COLO829 (cell line): ENCODE results near the gene AMIGO1.
A peak's percentile ranks its signal among the peaks of the same experiment; 100 is the strongest.

Experiments used
- DNase-seq: peaks from one replicate; pipeline ENCODE4 v3.0.0; 2012; ENCODE audit warnings: low spot score

AMIGO1 gene

DNA sequence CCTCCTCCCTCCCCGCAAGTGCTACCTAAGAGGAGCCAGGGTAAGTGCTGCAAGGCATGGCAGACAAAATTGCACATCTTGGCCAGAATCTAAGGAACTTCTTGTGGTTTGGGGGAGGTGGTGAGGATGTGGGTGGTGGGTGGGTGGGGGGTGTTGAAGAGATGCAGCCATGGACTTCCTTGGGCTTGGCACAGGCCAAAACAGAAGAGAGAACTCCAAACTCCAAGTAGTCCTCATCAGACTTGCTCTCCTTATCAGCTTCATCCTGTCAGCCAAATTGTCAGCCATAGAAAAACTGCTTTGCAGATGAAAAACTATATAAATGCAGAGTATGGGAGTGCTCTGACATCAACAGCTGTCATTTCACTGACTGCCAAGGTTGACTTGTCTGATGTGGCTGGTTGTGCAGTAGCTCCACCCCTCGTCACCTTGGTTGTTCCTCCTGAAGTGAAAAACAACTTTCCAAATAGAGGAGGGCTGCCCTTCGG, 7.1 kb downstream of the AMIGO1 start:
- no peak for DNase-seq

DNA sequence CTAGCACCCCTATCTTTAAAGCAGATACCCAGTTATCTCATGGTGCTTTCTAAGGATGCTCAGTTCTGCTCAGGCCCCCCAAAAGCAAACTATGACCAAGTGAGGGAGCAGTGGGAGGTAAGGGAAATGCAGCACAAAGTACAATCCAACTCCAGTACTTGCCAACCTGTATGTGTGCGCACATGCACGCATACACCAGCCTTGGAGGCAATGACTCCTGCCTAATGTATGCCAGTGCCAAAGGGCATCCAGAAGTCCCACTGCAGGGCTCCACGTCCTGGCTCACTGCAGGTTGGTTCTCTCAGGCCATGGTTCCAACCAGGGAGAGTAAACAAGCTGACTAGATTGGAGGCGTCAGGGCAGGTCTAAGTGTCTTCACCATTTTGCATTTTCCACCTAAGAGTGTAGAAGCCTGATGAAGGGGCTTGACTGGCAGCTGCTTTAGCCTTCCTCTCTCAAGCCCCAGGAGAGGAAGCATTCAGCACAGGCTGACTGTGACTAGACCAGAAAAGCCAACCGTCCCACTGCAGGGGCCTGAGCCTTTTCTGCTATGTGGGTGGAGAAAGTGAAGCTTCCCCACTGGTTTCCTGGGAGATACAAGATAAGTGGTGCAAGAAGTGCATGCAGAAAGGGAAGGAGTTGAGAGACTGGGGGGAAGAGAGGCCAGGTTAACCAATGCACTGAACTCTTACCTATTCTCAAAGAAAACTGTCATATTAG, 7.7 kb downstream of the AMIGO1 start:
- DNase-seq = no peak

DNA sequence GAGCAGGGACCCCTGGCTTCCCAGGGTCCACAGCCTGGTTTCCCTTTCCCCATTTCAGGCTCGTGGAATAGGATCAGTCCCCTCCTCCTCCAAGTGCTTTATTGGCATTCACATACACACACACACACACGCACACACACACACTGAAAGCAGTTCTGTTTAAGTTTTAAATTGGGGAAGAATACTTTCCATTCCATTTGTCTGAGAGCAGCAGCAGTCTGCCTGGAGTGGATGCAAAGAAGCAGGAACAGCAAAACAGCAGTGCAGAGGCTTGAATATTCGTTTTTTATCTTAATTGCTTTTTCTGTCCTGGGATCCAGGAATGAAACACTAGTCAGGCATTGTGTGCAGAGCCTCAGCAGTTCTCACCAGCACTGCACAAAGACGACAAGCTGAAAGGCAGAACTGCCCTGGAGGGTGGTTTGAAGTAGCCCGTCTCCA, 8.6 kb downstream of the AMIGO1 start:
- DNase-seq = no peak

DNA sequence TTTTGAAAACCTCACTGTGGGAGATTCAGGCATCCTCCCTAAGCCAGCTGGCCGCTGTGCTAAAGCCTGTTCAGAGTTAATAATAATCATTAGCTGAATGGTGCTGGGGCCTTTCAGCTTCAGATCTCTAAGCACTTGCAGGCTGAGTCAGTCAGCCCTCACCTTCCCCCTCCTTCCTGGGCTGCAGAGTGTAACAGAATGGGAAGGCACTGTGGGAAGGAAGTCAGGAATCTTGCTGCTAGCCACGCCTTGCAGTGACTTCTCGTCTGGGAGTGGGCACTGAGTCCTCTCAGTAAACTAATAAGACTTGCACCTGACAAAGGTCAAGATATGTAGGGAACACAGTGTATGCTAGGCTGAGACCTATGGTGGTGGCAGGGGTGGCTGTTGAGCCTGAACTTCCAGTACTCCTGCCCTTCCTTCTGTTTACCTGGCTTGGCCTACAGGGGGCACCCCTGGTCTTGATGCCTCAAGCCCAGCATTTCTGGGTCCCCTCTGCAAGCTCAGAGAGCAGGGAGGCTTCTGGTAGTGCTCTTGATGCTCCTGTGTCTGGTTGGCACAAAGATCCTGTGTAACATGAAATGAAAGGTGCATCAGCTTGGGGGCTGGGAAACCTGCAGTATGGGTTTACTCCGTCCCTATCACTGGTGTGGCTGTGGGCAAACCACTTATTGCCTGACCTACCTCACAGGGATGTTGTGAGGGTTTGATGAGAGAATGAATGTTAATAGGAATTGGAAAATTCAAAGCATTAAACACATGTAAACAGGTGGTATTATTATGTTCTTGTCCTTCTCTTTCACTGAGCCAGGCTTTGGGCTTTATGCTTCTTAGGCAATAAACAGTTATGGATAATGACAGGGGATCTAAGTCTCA, 9.6 kb downstream of the AMIGO1 start:
- DNase-seq = no peak

DNA sequence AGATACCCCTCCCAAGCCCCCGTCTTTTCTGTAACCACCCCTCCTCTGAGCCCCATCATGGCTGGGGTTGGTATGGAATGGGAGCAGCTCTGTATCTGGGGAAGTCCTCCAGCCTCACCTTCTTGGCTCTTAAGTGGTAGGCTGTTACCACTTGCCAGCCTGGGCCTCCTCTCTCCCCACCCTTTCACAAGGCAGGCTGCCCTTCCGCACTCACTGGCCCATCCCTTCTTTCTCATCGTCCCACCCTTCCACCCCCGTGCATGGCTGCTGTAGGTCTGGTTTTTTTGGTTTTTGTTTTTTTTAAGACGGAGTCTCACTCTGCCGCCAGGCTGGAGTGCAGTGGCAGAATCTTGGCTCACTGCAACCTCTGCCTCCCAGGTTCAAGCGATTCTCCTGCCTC, 10.4 kb downstream of the AMIGO1 start:
- DNase-seq = no peak

DNA sequence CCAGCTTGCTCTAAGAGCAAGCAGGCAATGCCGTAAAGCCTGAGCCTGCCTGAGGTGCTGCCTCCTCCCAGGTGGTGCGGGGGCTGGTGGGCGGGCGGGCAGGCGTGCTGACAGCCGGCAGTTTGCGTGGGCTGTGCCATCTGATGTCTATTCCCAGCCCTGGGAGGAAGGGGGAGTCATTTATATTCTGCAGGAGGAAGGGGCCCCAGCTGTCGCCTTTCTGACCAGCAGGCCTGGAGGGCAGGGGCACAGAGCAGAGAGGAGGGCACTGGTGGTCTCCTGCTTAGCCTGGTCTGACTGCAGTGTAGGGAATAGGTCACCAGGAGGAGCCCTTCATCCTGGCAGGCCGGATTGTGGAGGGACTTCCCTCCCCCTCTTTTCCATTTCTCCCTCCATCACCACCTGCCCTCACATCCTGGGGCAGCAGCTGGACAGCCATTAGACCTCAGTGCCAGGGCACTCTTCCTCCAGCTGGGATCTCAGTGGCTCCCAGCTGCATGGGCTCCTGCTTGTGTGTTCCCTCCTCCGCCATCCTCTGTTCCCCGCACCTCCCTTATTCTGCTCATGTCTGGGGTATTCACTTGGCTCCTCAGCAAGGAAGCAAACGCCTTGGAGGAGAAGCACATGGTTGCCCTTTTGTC, 11.2 kb downstream of the AMIGO1 start:
- DNase-seq = no peak

DNA sequence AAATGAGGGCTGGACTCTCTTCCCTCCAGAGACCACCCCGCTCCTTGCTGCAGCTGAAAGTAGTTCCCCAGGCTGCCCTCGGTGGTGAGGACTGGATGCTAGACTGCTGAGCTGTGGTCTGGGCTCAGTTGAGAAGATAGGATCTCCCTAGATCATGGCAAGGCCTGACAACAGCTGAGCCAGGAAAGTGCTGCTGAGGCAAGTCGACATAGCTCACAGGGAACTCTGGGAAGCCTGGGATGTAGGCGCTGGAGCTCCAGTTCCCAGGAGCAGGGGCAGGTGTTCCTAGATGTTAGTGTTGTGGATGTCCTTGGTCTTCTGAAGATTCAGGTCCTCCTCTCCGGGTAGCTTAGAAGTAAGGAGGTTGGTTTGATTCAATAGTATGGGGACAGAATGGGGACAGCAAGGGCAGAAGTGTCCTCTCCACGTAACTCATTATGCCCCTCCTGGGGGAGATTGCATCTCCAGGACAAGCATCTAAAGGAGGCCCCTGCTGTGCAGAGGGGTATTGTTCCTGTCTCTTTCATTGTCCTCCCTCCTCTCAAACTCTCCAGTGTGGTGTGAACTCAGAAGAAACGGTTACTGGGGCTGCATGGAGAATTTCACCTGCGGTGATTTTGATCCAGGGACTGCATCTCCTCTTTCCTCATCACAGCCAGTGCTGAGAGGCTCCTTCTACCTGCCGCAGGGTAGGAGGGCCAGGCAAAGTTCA, 11.9 kb downstream of the AMIGO1 start:
- no peak for DNase-seq

DNA sequence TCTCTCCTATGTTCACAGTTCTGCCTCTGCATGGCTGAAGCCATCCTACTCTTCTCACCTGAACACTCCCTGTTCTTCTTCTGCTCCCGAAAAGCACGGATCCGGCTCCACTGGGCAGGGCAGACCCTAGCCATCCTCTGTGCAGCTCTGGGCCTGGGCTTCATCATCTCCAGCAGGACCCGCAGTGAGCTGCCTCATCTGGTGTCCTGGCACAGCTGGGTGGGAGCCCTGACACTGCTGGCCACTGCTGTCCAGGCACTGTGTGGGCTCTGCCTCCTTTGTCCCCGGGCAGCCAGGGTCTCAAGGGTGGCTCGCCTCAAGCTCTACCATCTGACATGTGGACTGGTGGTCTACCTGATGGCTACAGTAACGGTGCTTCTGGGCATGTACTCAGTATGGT, 13.8 kb downstream of the AMIGO1 start:
- DNase-seq = no peak

DNA sequence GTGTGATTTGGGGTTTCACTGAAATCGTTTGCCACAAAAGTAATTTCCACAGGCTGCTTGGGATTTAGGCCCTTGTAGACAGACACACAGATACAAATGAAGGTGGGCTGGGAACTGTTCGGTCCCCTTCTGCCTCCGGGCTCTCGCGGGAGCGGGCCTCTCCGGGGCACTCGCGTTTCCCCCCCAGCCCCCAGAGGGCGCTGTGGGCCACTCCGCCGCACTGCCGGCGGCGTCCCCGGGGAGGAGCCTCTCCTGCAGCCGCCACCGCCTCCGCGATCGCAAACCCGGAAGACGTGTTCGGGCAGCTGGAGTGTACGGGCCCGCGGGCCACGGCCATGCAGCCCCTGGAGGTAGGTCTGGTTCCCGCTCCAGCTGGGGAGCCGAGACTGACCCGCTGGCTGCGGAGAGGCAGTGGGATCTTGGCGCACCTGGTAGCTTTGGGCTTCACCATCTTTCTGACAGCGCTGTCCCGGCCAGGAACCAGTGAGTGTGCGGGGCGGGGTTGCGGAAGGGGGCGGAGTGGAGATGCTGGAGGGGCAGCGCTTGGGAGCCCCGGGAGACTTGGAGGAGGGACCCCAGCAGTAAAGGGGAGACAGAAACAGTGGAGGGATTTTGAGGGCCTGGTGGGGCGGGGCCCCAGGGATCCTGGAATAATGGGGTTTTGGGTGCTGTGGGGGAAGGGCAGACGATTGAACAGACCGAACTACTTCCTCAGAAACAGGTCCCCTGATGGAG, 15.6 kb downstream of the AMIGO1 start, which contains the start of gene CYB561D1:
Gene CYB561D1 (plus strand): TSS at position 290 of the 735 bp plus-strand sequence. CDS start 46 bp downstream, at position 336.
- DNase-seq = peak; percentile 44

DNA sequence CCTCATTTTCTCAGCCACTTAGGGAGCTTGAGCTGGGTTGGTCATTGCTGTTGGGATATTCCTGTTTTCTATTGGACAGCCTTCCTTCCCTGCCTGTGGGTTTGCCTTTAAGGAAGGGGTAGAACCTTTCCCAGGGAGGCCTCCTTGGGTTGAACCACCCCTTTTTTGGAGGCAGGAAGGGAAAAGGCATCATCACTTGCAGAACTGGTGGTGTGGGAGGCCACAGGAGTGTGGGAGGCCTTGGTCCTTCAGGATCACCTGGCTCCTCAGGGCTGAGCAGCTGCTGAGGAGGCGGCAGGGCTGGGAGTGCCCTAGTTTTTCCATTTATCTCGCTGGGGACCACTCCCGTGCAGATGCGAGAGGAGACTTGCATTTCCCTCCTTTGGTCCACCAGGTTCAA, 16.3 kb downstream of the AMIGO1 start:
- DNase-seq = no peak

DNA sequence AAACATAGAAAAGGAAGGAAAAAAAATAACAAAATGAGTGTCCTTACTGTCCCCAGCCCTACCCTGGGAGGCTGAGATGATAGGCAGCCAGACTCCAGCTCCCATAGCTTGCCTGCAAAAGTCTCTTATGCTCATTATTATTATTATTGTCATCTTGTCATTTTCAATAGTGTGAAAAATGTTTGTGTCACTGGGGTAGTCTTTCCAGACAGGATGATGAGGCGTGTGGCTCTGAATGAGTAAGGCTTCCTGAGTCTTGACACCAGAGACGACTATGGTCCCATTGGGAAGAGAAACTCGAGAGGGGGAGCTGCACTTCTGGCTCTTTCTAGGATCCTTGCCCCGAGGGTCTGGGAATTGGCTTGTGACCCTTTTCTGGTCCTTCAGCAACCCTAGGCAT, 16.7 kb downstream of the AMIGO1 start:
- DNase-seq = no peak

DNA sequence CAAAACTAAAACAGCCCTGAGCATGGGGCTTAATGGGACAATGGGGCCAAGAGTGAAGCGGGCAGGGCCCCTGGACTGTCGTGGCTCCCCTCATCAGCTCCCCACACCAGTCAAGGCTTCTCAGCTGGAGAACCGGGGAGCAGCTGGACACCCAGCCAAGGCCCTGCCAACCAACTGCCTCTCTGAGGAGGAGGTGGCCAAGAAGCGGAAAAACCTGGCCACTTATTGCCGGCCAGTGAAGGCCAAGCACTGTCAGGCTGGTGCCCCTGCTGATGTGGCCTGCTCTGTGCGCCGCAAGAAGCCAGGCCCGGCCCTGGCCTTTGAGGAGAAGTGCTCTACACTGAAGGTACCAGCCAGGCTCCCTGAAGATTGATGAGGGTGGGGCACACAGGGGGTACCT, 18.2 kb downstream of the AMIGO1 start:
- DNase-seq = no peak

DNA sequence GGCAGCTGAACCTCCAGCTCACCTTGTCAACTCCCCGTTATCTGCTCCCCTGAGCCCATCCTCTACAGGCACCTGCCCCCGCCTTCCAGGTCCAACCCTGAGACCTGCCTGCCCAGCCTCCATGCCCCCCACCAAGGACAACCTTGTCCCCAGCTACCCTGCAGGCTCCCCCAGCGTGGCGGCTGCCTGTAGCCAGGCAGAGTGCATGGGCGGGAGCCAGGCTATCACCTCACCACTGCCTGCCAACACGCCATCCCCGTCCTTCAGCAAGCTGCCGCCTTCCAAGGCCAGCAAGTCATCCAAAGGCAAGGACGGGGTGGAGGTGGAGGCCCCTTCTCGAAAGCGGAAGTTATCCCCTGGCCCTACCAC, 18.6 kb downstream of the AMIGO1 start:
- no peak for DNase-seq

DNA sequence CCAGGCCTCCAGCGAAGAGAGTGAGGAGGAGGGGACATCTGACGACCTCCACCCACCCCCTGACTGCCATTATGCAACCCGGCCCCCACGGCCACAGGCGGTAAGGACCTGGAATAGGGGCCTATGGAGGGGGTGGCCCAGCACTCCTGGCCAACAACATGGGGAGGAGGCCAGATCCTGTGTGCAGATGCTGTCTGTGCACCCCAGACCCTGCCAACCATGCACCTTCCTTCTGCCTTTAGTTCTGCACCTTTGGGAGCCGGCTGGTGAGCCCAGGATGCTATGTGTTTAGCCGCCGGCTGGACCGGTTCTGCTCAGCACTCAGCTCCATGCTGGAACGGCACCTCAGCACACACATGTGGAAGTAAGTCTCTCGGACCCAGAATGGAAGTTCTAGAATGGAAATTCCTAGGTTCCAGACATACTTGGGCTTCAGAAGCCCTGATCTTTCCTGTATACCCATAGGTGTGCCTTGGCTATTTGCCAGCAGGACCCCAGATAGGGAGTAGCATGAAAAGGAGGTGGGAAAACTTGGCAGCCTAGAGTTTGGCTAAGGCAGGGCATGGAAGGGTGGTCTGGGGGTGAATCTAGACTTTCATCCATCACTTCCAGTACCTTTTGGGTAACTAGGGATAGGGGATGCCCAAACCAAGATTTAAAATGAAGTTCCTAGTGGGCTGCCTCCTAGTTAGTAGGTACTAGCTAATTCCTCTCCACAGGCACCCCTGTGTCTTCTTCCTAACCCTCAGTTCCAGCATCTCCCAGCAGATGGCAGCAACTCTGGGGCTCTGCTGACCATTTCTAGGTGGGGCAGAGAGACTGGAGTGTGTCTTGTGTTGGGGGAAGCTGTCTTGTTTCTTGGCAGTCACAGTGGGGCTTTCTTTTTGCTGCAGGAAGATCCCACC, 19.2 kb downstream of the AMIGO1 start:
- peak; percentile 57 for DNase-seq

DNA sequence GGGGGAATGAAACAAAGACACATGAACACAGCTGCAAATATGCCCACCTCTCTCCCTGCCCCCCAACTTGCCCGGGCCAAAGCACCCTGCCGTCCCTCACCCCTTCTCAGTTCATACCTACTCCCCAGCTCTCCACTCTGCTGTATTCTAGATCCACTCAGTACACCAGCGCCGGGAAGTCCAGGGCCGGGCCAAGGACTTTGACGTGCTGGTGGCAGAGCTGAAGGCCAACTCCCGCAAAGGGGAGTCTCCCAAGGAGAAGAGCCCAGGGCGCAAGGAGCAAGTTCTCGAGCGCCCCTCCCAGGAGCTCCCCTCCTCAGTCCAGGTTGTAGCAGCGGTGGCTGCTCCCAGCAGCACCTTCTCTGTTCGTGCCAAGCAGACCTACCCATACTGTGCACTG, 20.8 kb downstream of the AMIGO1 start:
- no peak for DNase-seq

DNA sequence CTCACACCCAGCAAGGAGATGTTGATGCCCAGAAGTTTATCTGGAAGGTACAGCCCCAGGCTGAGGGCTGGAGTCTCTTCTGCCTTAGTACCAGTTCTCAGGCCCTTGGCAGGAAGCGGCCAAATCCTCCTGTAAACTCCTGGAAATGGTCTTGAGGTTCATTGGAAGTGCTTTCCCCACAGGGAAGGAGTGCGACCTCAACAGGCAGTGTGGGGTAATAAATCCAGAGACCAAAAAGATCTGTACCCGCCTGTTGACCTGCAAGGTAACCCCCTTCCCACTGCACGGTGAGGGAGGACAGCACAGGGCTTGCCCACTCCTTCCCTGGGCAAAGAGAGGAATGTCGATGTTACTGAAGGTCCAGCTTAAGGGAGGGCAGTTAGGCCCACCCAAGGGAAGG, 21.3 kb downstream of the AMIGO1 start:
- no peak for DNase-seq

DNA sequence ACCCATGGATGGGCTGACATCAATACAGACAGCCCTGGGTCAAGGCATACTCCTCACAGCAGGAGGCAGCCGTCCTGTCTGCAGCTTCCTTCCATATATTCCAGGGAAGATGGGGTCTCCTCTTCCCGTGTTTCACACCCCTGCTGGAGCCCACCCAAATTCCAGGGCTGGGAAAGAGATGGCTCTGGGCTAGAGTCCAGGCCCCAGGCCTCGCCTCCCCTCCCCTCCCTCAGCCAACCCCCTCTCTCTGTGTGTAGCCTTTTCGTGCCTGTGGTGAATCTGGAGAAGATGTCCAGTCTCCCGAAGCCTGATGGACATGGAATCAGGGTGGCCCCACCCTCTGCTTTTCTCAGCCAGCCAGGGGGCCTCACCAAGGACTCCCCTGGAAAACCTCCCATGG, 22.3 kb downstream of the AMIGO1 start:
- no peak for DNase-seq

DNA sequence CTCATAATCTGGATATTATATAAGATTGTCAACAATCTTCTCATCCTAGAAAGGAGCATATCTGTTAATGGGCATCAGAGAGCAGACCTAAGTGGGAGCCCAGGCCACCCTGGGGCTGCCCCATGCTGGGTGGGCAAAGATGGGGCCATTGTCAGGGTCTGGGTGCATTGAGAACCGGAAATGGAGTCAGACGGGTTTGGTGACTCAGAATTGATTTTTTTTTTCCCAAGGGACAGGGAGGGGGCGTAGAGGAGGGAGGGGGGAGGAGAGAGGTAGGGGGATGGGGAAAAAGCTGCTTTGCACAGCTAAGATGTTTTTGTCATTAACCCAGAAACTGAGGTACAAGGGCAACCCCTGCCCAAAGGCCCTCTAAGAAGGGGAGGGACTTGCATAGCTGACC, 24.5 kb downstream of the AMIGO1 start:
- DNase-seq = no peak

DNA sequence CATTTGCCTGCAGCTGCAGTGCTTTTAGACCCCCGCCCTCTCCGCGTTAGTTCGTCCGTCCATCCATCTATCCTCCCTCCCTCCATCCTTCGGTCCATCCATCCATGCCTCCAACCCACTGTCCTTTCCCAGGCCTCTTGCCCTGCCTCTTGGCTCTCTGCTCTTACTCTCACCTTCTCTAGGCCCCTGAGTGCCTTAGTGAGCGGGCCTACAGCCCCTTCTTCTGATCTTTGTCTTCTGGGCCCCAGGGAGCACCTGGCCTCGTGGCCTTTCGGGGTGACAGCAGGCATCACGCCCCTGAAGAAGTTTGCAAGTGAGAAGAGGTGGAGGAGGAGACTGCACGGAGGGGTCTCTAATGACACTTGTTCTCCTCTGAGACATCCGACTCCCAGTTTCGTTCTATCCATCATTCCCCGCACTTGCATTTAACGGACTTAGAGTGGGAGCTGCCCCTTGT, 25.0 kb downstream of the AMIGO1 start:
- DNase-seq = no peak
